ENCODE measurements around the gene GRM4. TPM values are rescaled to one million over a fixed set of nuclear protein-coding genes. Genes with fewer than 3 reads are reported as not detected.

GRM4 gene
- total and polyA plus RNA-seq, 9 of the 15 experiments (the other 6 are each of a cell fraction or from before 2014, with no cell fraction given): 0.18 TPM; not detected in 8

GRCh38 chr6:33987531-33988021 lies 158.3 kb downstream of the GRM4 start:
- Histone ChIP-seq H2AFZ (ENCODE audit: low read depth, low read length) (no peak overlapping the region), H4K20me1 (replicated peaks; ENCODE audit: control insufficient read depth, insufficient read depth, low read length) (0 out of 2 replicates have a peak, but pooled peaks cover 4% of the 10 kb centered on the region), H3K27ac (ENCODE audit: extremely low read depth, low read depth, low read length) (no peak overlapping the region), H3K4me1 (replicated peaks in 1 of 2; ENCODE audit: control insufficient read depth in 2 of 2, insufficient read depth in 2 of 2, low read length in 2 of 2) (peaks cover 0 to 16% of the 10 kb centered on the region in 2 experiments; a peak in 2 of 5 replicates), H3K9ac (ENCODE audit: insufficient read depth in 1 of 2, low read depth in 2 of 2, low read length in 2 of 2) (no peak overlapping the region), H3K9me1 (ENCODE audit: control insufficient read depth, insufficient read depth, low read length) (no peaks in the 10 kb centered on the region), H3K79me2 (ENCODE audit: control insufficient read depth, insufficient read depth, low read length) (no peaks in the 10 kb centered on the region), H3K27me3 (ENCODE audit: control insufficient read depth in 2 of 2, insufficient read depth in 2 of 2, low read length in 2 of 2) (peaks cover 16 to 82% of the 10 kb centered on the region in 2 experiments; a peak in 4 of 5 replicates), H3K36me3 (ENCODE audit: control insufficient read depth, insufficient read depth, low read length) (no peaks in the 10 kb centered on the region), H3K4me2 (ENCODE audit: insufficient read depth, low read length) (no peak overlapping the region), H3K9me3 (replicated peaks; ENCODE audit: control insufficient read depth, insufficient read depth, low read depth, low read length) (no peaks in the 10 kb centered on the region), H3K4me3 (no peak overlapping the region)
- intact Hi-C loops (cut with micrococcal nuclease) (no loop called here), in situ Hi-C loops (cut with MboI) (no loop called here)
- ChIA-PET POLR2A (interaction anchor here (1.2 kb wide), 1 partner anchor 15 kb away, joined by 3 read pairs; no protein-coding TSS in a partner anchor), CTCF (ENCODE audit: low intra/inter-chr PET ratio) (no interaction called here)
- BruUV-seq (replicated peaks): no TSS peak
- 4% methylated on average over 13 of the region's 13 CpGs for whole genome bisulfite sequencing (ENCODE audit: insufficient coverage, low coverage, missing lambda C conversion rate)
- FAIRE-seq (no peak), DNase-seq (ENCODE audit: extremely low read depth in 1 of 4, low spot score in 3 of 4) (peak in 1 of 4 experiments; percentile 31), ATAC-seq (peak; percentile 55)
- TF ChIP-seq ZNF146 (CRISPR knock-in tag; IDR thresholded peaks at IDR 0.05; ENCODE audit: unreplicated experiment) (no peak), ZNF282 (CRISPR knock-in tag; IDR thresholded peaks at IDR 0.05) (no peak), ZNF778 (CRISPR knock-in tag; IDR thresholded peaks at IDR 0.05) (no peak), RAD21 (CRISPR knock-in tag; conservative IDR thresholded peaks at IDR 0.05 in 1 of 2, IDR thresholded peaks at IDR 0.05 in 1 of 2) (peak in 1 of 2 experiments; percentile 35; a peak in 1 of 4 replicates), POLR3G (IDR thresholded peaks at IDR 0.05; ENCODE audit: extremely low read depth, insufficient read length, insufficient replicate concordance) (no peak), TAF15 (IDR thresholded peaks at IDR 0.05; ENCODE audit: low read depth, low read length) (no peak), NRF1 (conservative IDR thresholded peaks at IDR 0.05 in 1 of 2, IDR thresholded peaks at IDR 0.05 in 1 of 2) (peak; percentile 79 to 82), NBN (IDR thresholded peaks at IDR 0.05; ENCODE audit: low read depth) (no peak), ZNF764 (CRISPR knock-in tag; IDR thresholded peaks at IDR 0.05; ENCODE audit: low read depth) (no peak)
- TF ChIP-seq, protein P1, sequence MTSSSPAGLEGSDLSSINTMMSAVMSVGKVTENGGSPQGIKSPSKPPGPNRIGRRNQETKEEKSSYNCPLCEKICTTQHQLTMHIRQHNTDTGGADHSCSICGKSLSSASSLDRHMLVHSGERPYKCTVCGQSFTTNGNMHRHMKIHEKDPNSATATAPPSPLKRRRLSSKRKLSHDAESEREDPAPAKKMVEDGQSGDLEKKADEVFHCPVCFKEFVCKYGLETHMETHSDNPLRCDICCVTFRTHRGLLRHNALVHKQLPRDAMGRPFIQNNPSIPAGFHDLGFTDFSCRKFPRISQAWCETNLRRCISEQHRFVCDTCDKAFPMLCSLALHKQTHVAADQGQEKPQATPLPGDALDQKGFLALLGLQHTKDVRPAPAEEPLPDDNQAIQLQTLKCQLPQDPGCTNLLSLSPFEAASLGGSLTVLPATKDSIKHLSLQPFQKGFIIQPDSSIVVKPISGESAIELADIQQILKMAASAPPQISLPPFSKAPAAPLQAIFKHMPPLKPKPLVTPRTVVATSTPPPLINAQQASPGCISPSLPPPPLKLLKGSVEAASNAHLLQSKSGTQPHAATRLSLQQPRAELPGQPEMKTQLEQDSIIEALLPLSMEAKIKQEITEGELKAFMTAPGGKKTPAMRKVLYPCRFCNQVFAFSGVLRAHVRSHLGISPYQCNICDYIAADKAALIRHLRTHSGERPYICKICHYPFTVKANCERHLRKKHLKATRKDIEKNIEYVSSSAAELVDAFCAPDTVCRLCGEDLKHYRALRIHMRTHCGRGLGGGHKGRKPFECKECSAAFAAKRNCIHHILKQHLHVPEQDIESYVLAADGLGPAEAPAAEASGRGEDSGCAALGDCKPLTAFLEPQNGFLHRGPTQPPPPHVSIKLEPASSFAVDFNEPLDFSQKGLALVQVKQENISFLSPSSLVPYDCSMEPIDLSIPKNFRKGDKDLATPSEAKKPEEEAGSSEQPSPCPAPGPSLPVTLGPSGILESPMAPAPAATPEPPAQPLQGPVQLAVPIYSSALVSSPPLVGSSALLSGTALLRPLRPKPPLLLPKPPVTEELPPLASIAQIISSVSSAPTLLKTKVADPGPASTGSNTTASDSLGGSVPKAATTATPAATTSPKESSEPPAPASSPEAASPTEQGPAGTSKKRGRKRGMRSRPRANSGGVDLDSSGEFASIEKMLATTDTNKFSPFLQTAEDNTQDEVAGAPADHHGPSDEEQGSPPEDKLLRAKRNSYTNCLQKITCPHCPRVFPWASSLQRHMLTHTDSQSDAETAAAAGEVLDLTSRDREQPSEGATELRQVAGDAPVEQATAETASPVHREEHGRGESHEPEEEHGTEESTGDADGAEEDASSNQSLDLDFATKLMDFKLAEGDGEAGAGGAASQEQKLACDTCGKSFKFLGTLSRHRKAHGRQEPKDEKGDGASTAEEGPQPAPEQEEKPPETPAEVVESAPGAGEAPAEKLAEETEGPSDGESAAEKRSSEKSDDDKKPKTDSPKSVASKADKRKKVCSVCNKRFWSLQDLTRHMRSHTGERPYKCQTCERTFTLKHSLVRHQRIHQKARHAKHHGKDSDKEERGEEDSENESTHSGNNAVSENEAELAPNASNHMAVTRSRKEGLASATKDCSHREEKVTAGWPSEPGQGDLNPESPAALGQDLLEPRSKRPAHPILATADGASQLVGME (CRISPR knock-in tag; IDR thresholded peaks at IDR 0.05): no peak
